MM.1S (cell line): Measurements from ENCODE around the gene PAGE4.

Source experiments
- DNase-seq: peaks from one replicate; pipeline ENCODE4 v3.0.0-alpha.2; 2015
- H2AFZ ChIP-seq: fragments of 300-600 bp; sonication (generic); 2 replicates; pipeline ENCODE4 v1.6.0; 2016; ENCODE audit warnings: antibody characterized with exemption, low read length
- H3F3A ChIP-seq: fragments of 300-600 bp; sonication (generic); 2 replicates; pipeline ENCODE4 v1.6.1; 2016; ENCODE audit warnings: mild to moderate bottlenecking, antibody characterized with exemption, low read length, moderate library complexity, mixed read lengths; ENCODE audit not compliant: insufficient read depth
- H3K27ac ChIP-seq: fragments of 300-600 bp; sonication (generic); 2 replicates; pipeline ENCODE4 v1.5.1; 2016; ENCODE audit warnings: mild to moderate bottlenecking, low read length
- H3K27me3 ChIP-seq: fragments of 300-600 bp; sonication (generic); replicated peaks from 2 replicates; pipeline ENCODE4 v1.6.0; 2016; ENCODE audit warnings: low read length; ENCODE audit not compliant: insufficient read depth
- H3K36me3 ChIP-seq: fragments of 300-600 bp; sonication (generic); replicated peaks from 2 replicates; pipeline ENCODE4 v1.6.1; 2016; ENCODE audit warnings: mild to moderate bottlenecking, low read length, mixed read lengths; ENCODE audit not compliant: insufficient read depth
- H3K4me1 ChIP-seq: fragments of 300-600 bp; sonication (generic); 2 replicates; pipeline ENCODE4 v1.6.1; 2016; ENCODE audit warnings: low read length, mixed read lengths
- H3K4me2 ChIP-seq: fragments of 300-600 bp; sonication (generic); 2 replicates; pipeline ENCODE4 v1.6.0; 2016; ENCODE audit warnings: low read depth, low read length
- H3K4me3 ChIP-seq: fragments of 300-600 bp; sonication (generic); 2 replicates; pipeline ENCODE4 v1.5.1; 2016; ENCODE audit warnings: low read length, mixed read lengths
- H3K79me2 ChIP-seq: fragments of 300-600 bp; sonication (generic); 2 replicates; pipeline ENCODE4 v1.6.1; 2016; ENCODE audit warnings: mixed run types, low read length, mixed read lengths
- H3K9ac ChIP-seq: fragments of 300-600 bp; sonication (generic); 2 replicates; pipeline ENCODE4 v1.6.1; 2016; ENCODE audit warnings: low read length, mixed read lengths
- H3K9me2 ChIP-seq: fragments of 300-600 bp; sonication (generic); replicated peaks from 2 replicates; pipeline ENCODE4 v1.6.1; 2016; ENCODE audit warnings: mild to moderate bottlenecking, low read length, mixed read lengths; ENCODE audit not compliant: insufficient read depth
- H3K9me3 ChIP-seq: fragments of 300-600 bp; sonication (generic); replicated peaks from 2 replicates; pipeline ENCODE4 v1.6.1; 2016; ENCODE audit warnings: mild to moderate bottlenecking, low read length, mixed read lengths; ENCODE audit not compliant: insufficient read depth
- H4K20me1 ChIP-seq: fragments of 300-600 bp; sonication (generic); 2 replicates; pipeline ENCODE4 v1.6.1; 2016; ENCODE audit warnings: mild to moderate bottlenecking, low read length, moderate library complexity, mixed read lengths; ENCODE audit not compliant: insufficient read depth
- EZH2 ChIP-seq: fragments of 300-600 bp; sonication (generic); optimal IDR thresholded peaks from 2 replicates; pipeline ENCODE3; 2017; ENCODE audit warnings: low read depth, mild to moderate bottlenecking, antibody characterized with exemption, low read length, mixed read lengths
- EZH2phosphoT487 ChIP-seq: fragments of 300-600 bp; sonication (generic); IDR thresholded peaks from 2 replicates; pipeline ENCODE4 v1.6.1; 2018; ENCODE audit warnings: antibody characterized with exemption, low read length
- TF ChIP-seq, protein P1 (sequence below): fragments of 300-600 bp; sonication (generic); IDR thresholded peaks from 2 replicates; pipeline ENCODE4 v1.5.1; 2016; ENCODE audit warnings: antibody characterized with exemption, low read length, mixed read lengths

Gene PAGE4

DNA sequence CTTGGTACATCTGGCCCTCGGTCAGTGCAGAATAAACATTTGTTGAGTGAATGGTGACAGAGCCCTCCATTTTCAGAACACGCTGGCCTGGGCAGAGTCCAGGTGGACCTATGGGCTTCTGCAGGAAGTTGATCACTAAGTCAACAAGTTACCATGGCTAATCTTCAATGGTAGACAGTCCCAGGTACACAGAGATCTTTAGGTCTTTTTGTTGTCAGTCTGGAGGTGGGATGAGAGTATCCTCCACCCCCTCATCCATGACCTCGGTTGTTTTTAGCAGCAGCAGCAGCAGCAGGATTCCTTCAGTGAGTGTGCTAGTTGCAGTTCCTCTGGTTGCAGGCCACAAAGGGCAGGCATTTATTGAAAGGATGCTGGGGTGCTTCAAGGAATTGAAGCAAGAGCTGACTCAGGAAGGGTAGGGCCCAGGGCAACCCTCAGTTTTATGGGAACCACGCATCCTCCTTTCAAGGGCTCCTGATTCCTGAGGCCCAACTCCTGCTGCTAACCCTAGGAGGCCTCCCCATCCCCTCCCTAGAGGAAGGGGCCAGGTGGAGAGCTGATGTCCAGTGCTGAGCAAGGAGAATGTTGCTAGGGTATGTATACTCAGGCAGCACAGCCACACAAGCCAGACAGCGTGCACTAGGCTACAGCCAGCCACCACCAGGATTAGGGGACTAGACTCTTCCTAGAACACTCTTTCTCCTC lies 48.4 kb downstream of the PAGE4 start:
- Histone ChIP-seq H3K27me3 (no peaks in the 10 kb centered on the region), H3K9me3 (no peaks in the 10 kb centered on the region), H3K27ac (no peak overlapping the region), H3K4me3 (no peak overlapping the region), H3K4me2 (no peak overlapping the region), H3K9me2 (no peaks in the 10 kb centered on the region), H3K4me1 (0 out of 2 replicates have a peak, but pooled peaks cover 3% of the 10 kb centered on the region), H3F3A (0 out of 2 replicates have a peak, but pooled peaks cover 5% of the 10 kb centered on the region), H2AFZ (no peak overlapping the region), H3K79me2 (no peaks in the 10 kb centered on the region), H3K9ac (no peak overlapping the region), H4K20me1 (no peaks in the 10 kb centered on the region), H3K36me3 (no peaks in the 10 kb centered on the region)
- no peak for DNase-seq
- TF ChIP-seq, protein P1, sequence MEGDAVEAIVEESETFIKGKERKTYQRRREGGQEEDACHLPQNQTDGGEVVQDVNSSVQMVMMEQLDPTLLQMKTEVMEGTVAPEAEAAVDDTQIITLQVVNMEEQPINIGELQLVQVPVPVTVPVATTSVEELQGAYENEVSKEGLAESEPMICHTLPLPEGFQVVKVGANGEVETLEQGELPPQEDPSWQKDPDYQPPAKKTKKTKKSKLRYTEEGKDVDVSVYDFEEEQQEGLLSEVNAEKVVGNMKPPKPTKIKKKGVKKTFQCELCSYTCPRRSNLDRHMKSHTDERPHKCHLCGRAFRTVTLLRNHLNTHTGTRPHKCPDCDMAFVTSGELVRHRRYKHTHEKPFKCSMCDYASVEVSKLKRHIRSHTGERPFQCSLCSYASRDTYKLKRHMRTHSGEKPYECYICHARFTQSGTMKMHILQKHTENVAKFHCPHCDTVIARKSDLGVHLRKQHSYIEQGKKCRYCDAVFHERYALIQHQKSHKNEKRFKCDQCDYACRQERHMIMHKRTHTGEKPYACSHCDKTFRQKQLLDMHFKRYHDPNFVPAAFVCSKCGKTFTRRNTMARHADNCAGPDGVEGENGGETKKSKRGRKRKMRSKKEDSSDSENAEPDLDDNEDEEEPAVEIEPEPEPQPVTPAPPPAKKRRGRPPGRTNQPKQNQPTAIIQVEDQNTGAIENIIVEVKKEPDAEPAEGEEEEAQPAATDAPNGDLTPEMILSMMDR: no peak
- TF ChIP-seq EZH2phosphoT487 (no peak), EZH2 (no peak)

DNA sequence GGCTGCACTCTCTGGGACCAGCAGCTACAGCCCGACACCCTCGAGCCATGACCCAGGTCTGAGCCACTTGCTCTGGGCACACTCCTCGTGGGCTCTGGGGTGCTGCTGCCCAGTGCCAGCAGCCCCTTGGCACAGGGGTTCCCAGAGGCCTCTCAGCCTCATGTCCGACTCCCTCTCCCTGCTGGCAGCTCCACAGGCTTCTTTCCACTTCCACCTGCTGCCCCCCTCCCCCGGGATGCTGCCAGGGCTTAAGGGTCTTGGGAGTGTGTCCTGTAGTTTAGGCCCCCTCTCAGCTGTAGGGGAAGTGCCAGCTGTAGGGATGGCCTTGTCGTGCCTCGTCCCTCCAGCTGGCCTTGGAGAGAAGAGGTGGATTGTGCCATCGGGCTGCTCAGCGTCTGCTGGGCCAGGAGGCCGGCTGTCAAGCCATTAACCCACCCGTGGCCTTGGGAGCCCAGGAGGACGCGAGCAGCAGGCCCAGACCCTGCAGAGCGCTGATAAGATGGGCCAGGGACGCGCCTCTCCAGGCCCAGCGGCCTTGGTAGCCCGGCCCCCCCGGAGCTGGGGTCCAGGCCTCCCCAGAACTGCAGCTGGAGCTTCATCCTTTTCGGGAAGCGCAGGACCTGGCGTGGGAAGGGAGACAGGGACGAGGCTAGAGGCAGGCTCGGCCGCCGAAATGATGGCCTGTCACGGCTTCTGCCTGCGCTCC lies 49.2 kb downstream of the PAGE4 start:
- Histone ChIP-seq H3K9ac (no peak overlapping the region), H3K4me2 (peak overlapping the region; percentile 34; the same call in 1 of the 2 replicates), H3F3A (0 out of 2 replicates have a peak, but pooled peaks cover 5% of the 10 kb centered on the region), H3K4me3 (no peak overlapping the region; the same call in 1 of the 2 replicates), H3K79me2 (no peaks in the 10 kb centered on the region), H3K4me1 (0 out of 2 replicates have a peak, but pooled peaks cover 3% of the 10 kb centered on the region), H3K9me3 (no peaks in the 10 kb centered on the region), H3K27ac (no peak overlapping the region), H3K9me2 (no peaks in the 10 kb centered on the region), H3K36me3 (no peaks in the 10 kb centered on the region), H3K27me3 (no peaks in the 10 kb centered on the region), H2AFZ (peak overlapping the region; percentile 83), H4K20me1 (no peaks in the 10 kb centered on the region)
- no peak for DNase-seq
- TF ChIP-seq, protein P1: no peak
- TF ChIP-seq EZH2phosphoT487 (no peak), EZH2 (no peak)

DNA sequence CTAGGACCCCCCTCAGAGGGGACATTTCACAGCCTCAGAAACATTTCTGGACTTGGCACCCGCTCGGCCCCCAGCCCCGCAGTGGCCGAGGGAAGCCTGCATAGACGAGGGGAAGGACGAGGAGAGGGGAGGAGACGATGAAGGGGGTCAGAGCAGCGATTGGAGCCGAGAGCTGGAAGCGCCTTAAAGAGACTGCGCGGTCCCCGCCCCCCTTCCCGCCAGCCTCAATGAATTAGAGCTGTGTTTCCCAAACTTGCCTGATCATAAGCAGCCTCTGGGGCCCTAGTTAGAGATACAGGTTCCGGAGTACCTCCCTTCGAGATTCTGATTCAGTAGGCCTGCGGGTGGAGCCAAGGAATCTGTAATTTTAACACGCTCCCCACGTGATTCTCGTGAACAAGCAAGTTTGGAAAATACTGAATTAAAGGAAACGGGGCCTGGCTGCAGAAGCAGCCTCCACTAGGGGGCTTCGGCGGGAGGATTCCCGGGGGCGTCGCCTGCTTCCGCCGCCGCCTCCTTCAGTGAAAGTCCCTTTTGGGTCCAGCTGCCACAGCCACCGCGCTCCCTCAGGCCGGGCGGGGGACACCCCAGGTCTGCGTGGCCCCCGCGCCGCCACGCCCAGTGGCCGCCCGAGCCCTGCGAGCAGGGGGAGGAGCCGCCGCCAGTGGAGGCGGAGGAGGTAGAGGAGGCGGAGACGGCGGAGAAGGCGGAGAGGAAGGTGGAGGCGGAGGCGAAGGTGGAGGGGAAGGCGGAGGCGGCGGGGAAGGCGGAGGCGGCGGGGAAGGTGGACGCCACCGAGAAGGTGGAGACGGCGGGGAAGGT lies 49.9 kb downstream of the PAGE4 start, which contains the start of gene USP27X:
TSS of gene USP27X (plus strand) at position 651 of the 822 bp plus-strand sequence. CDS start 824 bp downstream, outside the sequence.
- peak within 1 kb of the TSS; percentile 83 for H2AFZ ChIP-seq
- H3K4me3 ChIP-seq: peak within 1 kb of the TSS; percentile 61
- H3K4me1 ChIP-seq: 0 out of 2 replicates have a peak, but pooled peaks cover 3% of the 10 kb centered on the region
- peak within 1 kb of the TSS; percentile 41; the same call in 1 of the 2 replicates for H3K9ac ChIP-seq
- H4K20me1 ChIP-seq: no peaks in the 10 kb centered on the region
- no peaks in the 10 kb centered on the region for H3K9me2 ChIP-seq
- H3K4me2 ChIP-seq: peak within 1 kb of the TSS; percentile 43; the same call in 1 of the 2 replicates
- H3K27me3 ChIP-seq: no peaks in the 10 kb centered on the region
- no peaks in the 10 kb centered on the region for H3K79me2 ChIP-seq
- DNase-seq: peak; percentile 81
- H3F3A ChIP-seq: 0 out of 2 replicates have a peak, but pooled peaks cover 5% of the 10 kb centered on the region
- H3K27ac ChIP-seq: no peak within 1 kb of the TSS
- TF ChIP-seq, protein P1: peak; percentile 40
- TF ChIP-seq EZH2phosphoT487 (no peak), EZH2 (no peak)
- H3K9me3 ChIP-seq: no peaks in the 10 kb centered on the region
- H3K36me3 ChIP-seq: no peaks in the 10 kb centered on the region
